D341Med (cell line): ENCODE data around the gene ATP8A1.

ENCODE experiments used
- DNase-seq: peaks from one replicate; pipeline ENCODE4 v3.0.0; 2012; ENCODE audit warnings: low spot score

The ATP8A1 gene

GRCh38 chr4:42649870-42650269 is 7.0 kb downstream of the ATP8A1 start:
- no peak for DNase-seq

- no peak for DNase-seq
Measured at GRCh38 chr4:42646999-42647541, 9.8 kb downstream of the ATP8A1 start.

- no peak for DNase-seq
Measured at GRCh38 chr4:42646013-42646784, 10.7 kb downstream of the ATP8A1 start.

GRCh38 chr4:42644897-42645296 is 12.0 kb downstream of the ATP8A1 start:
- DNase-seq = no peak

GRCh38 chr4:42643685-42644084 is 13.2 kb downstream of the ATP8A1 start:
- no peak for DNase-seq

GRCh38 chr4:42642845-42643615 is 13.9 kb downstream of the ATP8A1 start:
- no peak for DNase-seq

GRCh38 chr4:42642101-42642797 is 14.7 kb downstream of the ATP8A1 start:
- DNase-seq = no peak

GRCh38 chr4:42641656-42642055 is 15.2 kb downstream of the ATP8A1 start:
- DNase-seq = no peak

- DNase-seq = no peak
Measured at GRCh38 chr4:42641161-42641560, 15.7 kb downstream of the ATP8A1 start.

- DNase-seq = no peak
Measured at GRCh38 chr4:42640613-42641012, 16.3 kb downstream of the ATP8A1 start.

- DNase-seq = no peak
Measured at GRCh38 chr4:42638993-42639392, 17.9 kb downstream of the ATP8A1 start.

- no peak for DNase-seq
Measured at GRCh38 chr4:42638321-42638720, 18.6 kb downstream of the ATP8A1 start.

- DNase-seq = no peak
Measured at GRCh38 chr4:42637867-42638266, 19.0 kb downstream of the ATP8A1 start.

GRCh38 chr4:42637104-42637503 is 19.8 kb downstream of the ATP8A1 start:
- no peak for DNase-seq

GRCh38 chr4:42636645-42636949 is 20.3 kb downstream of the ATP8A1 start:
- peak; percentile 75 for DNase-seq

GRCh38 chr4:42633605-42634388 is 23.1 kb downstream of the ATP8A1 start:
- no peak for DNase-seq

GRCh38 chr4:42632653-42633382 is 24.1 kb downstream of the ATP8A1 start:
- DNase-seq = no peak

- DNase-seq = no peak
Measured at GRCh38 chr4:42630908-42631307, 26.0 kb downstream of the ATP8A1 start.

- DNase-seq = no peak
Measured at GRCh38 chr4:42628740-42629139, 28.2 kb downstream of the ATP8A1 start.

GRCh38 chr4:42627885-42628646 is 28.8 kb downstream of the ATP8A1 start:
- DNase-seq = peak; percentile 62
